ENCODE results near the gene TBATA.

Gene TBATA

GRCh38 chr10:70762441-70763175 lies 22.6 kb downstream of the TBATA start:
- TF ChIP-seq CTCF (IDR thresholded peaks at IDR 0.05; ENCODE audit: control insufficient read depth, insufficient read depth, low read depth, low read length, missing control alignments), result no peak
- DNase-seq (ENCODE audit: low read depth), result no peak
- no peak overlapping the region for H3K4me3 ChIP-seq (ENCODE audit: control insufficient read depth, low read depth, low read length)

- DNase-seq (ENCODE audit: low read depth), result no peak
- H3K4me3 ChIP-seq (ENCODE audit: control insufficient read depth, low read depth, low read length), result no peak overlapping the region
- TF ChIP-seq CTCF (IDR thresholded peaks at IDR 0.05; ENCODE audit: control insufficient read depth, insufficient read depth, low read depth, low read length, missing control alignments), result no peak
Observed at GRCh38 chr10:70761727-70762350, 23.3 kb downstream of the TBATA start.

GRCh38 chr10:70761031-70761601 lies 24.1 kb downstream of the TBATA start:
- no peak overlapping the region for H3K4me3 ChIP-seq (ENCODE audit: control insufficient read depth, low read depth, low read length)
- no peak for DNase-seq (ENCODE audit: low read depth)
- peak; percentile 32 for TF ChIP-seq CTCF (IDR thresholded peaks at IDR 0.05; ENCODE audit: control insufficient read depth, insufficient read depth, low read depth, low read length, missing control alignments)

- H3K4me3 ChIP-seq (ENCODE audit: control insufficient read depth, low read depth, low read length), result no peak overlapping the region
- TF ChIP-seq CTCF (IDR thresholded peaks at IDR 0.05; ENCODE audit: control insufficient read depth, insufficient read depth, low read depth, low read length, missing control alignments), result no peak
- no peak for DNase-seq (ENCODE audit: low read depth)
Observed at GRCh38 chr10:70760271-70760787, 24.8 kb downstream of the TBATA start.

GRCh38 chr10:70759781-70760180 lies 25.4 kb downstream of the TBATA start:
- TF ChIP-seq CTCF (IDR thresholded peaks at IDR 0.05; ENCODE audit: control insufficient read depth, insufficient read depth, low read depth, low read length, missing control alignments), result no peak
- no peak for DNase-seq (ENCODE audit: low read depth)
- H3K4me3 ChIP-seq (ENCODE audit: control insufficient read depth, low read depth, low read length), result no peak overlapping the region

- DNase-seq (ENCODE audit: low read depth), result peak; percentile 38
Observed at GRCh38 chr10:70758757-70759514, 26.2 kb downstream of the TBATA start.

More at GRCh38 chr10:70758757-70759514, 26.2 kb downstream of the TBATA start:
- H3K4me3 ChIP-seq (ENCODE audit: control insufficient read depth, low read depth, low read length), result no peak overlapping the region
- peak; percentile 76 for TF ChIP-seq CTCF (IDR thresholded peaks at IDR 0.05; ENCODE audit: control insufficient read depth, insufficient read depth, low read depth, low read length, missing control alignments)

Data from AG09309 (cell line).